GM12892 (cell line): Measurements from ENCODE around the gene ZNRF2.

Source experiments
- POLR2A ChIP-seq: IDR thresholded peaks from 2 replicates; pipeline ENCODE4 v1.6.1; 2011; ENCODE audit warnings: low read depth, low read length, control low read depth
- POLR2AphosphoS5 ChIP-seq: IDR thresholded peaks from 2 replicates; pipeline ENCODE4 v1.6.1; 2011; ENCODE audit warnings: low read depth, low read length, control low read depth

- TF ChIP-seq POLR2AphosphoS5 (no peak), POLR2A (no peak)
Measured at GRCh38 chr7:30279653-30279904, 4.8 kb upstream of the ZNRF2 start.
